ENCODE results near the gene EFTUD2.
A peak's percentile ranks its signal among the peaks of the same experiment; 100 is the strongest.
"Not testable (repeated sequence)": the region's sequence is repeated elsewhere in the genome, so short reads cannot be mapped to it uniquely, and the experiment has no call there.

The EFTUD2 gene

DNA sequence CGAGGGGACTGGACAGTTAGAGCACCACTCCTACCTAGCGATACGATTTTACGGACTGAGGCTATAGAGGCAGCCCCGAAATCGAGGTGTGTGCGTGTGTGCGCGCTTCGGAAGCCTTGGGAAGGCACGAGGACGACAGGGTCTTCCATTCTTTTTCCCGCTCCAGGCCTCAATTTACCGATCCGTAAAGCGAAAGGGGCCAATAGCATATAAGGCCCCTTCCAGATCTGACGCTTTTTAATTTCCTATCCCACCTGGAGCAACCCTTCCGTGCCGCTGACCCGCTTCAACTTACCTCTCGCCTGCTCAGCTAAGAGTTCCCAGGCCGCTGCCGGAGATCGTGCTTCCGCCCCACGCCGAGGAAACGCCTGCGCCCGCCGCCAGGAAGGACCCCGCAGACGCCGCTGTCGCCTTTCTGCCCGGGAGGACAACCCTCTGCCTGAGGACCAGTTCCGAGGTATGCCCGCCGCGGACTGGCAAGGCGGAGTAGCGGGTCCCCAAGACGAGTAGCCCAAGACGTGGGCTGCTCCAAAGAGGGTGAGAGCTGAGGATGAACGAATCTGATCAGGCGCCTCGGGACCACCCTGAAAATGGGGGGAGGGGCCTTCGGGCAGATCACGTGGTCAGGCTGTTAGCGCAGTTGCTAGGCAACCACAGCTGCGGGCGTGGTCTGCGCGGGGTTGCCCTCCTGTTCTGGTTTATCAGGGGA, at the start of gene EFTUD2:
EFTUD2 (minus strand) TSS at position 372 of the 709 bp plus-strand sequence. CDS start 4,924 bp downstream, outside the sequence.
- peaks cover 3% of the 10 kb centered on the region for H3K36me3 ChIP-seq (ENCODE audit: control insufficient read depth, insufficient read depth, low read length)
- no peaks in the 10 kb centered on the region for H3K27me3 ChIP-seq (ENCODE audit: control insufficient read depth, insufficient read depth, low read length)
- H3K9ac ChIP-seq (ENCODE audit: low read depth, low read length): peak within 1 kb of the TSS; percentile 84
- H3K4me1 ChIP-seq (ENCODE audit: control insufficient read depth, insufficient read depth, low read length): no peaks in the 10 kb centered on the region
- H3K9me3 ChIP-seq (ENCODE audit: control insufficient read depth, insufficient read depth, low read length): no peaks in the 10 kb centered on the region
- peak within 1 kb of the TSS; percentile 98 for H3K4me3 ChIP-seq (ENCODE audit: low read depth, low read length)

DNA sequence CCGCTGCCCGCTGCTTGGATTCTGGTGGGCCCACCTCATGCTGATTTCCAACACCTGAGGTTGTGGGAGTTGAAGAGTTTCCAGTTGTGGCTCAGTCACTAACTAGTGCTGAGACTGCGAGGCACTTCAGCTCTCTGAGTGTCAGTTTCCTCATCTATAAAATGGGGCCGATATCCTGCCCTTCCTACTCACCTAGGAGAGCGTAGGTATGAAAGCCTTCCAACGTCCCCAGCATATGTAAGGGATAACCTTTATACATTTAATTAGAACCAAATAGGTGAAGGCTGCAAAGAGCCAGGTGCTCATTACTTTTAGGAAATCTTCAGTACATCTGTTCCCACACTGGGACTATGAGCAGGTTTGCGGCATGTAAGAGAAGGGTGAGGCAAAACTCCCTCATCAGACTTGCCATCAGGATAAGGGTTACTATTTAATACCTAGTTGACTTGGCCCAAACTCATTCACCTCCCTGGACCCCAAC, 49.1 kb upstream of the EFTUD2 start:
- Histone ChIP-seq H3K9me3 (ENCODE audit: control insufficient read depth, insufficient read depth, low read length) (no peaks in the 10 kb centered on the region), H3K4me3 (ENCODE audit: low read depth, low read length) (peak overlapping the region; percentile 98), H3K36me3 (ENCODE audit: control insufficient read depth, insufficient read depth, low read length) (peaks cover 3% of the 10 kb centered on the region), H3K4me1 (ENCODE audit: control insufficient read depth, insufficient read depth, low read length) (peaks cover 4% of the 10 kb centered on the region), H3K9ac (ENCODE audit: low read depth, low read length) (no peak overlapping the region), H3K27me3 (ENCODE audit: control insufficient read depth, insufficient read depth, low read length) (no peaks in the 10 kb centered on the region)

DNA sequence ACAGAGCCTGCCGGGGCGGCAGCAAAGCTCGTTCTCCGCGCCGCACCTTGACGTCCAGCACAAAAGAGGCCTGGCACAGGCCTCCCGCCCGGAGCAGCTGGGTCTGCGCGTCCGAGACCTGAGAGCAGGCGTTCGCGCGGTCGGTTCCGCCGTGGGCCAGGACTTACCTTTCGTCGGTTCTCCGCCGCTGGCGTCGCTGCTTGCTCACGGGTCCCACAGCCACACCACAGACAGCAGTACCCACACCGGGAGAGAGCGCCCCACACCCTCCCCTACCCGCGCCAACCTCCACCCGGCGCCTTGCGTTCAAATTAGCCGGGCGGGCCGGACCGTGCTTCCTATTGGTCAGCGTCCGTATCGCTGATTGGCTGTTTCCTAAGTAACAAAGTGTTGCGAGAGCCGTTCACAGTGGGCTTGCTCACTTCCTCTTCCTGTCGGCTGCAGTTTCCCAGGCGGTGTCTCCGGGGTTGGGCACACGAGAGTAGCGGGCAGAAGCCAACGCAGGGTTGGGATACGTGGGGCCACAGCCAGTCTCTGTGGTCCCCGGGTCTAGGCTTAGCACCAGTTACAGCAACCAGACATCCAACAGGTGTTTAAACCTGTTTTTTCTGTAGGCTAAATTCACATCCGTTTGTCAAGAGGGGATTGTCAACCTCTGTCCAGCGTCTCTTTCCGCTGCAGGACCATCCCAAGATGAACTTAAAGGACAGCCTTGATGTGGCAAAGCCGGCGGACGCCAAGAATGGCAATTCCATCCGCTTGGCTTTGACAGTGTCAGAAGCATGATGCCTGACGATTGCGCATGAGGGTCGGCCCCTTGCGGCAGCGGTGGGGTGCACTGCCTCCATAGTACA, 48.4 kb upstream of the EFTUD2 start, which contains the start of gene KIF18B:
KIF18B (minus strand) TSS at position 313 of the 854 bp plus-strand sequence. CDS start 11,429 bp downstream, outside the sequence.
- peak within 1 kb of the TSS; percentile 73 for H3K9ac ChIP-seq (ENCODE audit: low read depth, low read length)
- H3K27me3 ChIP-seq (ENCODE audit: control insufficient read depth, insufficient read depth, low read length): no peaks in the 10 kb centered on the region
- peak within 1 kb of the TSS; percentile 98 for H3K4me3 ChIP-seq (ENCODE audit: low read depth, low read length)
- peaks cover 4% of the 10 kb centered on the region for H3K4me1 ChIP-seq (ENCODE audit: control insufficient read depth, insufficient read depth, low read length)
- no peaks in the 10 kb centered on the region for H3K9me3 ChIP-seq (ENCODE audit: control insufficient read depth, insufficient read depth, low read length)
- peaks cover 7% of the 10 kb centered on the region for H3K36me3 ChIP-seq (ENCODE audit: control insufficient read depth, insufficient read depth, low read length)

DNA sequence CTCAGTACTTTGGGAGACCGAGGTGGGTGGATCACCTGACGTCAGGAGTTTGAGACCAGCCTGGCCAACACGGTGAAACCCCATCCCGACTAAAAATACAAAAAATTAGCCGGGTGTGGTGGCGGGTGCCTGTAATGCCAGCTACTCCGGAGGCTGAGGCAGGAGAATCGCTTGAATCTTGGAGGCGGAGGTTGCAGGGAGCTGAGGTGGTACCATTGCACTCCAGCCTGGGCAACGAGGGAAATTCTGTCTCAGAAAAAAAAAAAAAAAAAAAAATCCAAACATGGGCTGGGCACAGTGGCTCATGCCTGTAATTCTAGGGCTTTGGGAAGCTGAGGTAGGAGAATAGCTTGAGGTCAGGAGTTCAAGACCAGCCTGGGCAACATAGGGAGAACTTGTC, 46.4 kb upstream of the EFTUD2 start:
- not testable (repeated sequence) for H3K36me3 ChIP-seq (ENCODE audit: control insufficient read depth, insufficient read depth, low read length); H3K27me3 ChIP-seq (ENCODE audit: control insufficient read depth, insufficient read depth, low read length); H3K4me3 ChIP-seq (ENCODE audit: low read depth, low read length); H3K9ac ChIP-seq (ENCODE audit: low read depth, low read length); H3K4me1 ChIP-seq (ENCODE audit: control insufficient read depth, insufficient read depth, low read length); H3K9me3 ChIP-seq (ENCODE audit: control insufficient read depth, insufficient read depth, low read length)

DNA sequence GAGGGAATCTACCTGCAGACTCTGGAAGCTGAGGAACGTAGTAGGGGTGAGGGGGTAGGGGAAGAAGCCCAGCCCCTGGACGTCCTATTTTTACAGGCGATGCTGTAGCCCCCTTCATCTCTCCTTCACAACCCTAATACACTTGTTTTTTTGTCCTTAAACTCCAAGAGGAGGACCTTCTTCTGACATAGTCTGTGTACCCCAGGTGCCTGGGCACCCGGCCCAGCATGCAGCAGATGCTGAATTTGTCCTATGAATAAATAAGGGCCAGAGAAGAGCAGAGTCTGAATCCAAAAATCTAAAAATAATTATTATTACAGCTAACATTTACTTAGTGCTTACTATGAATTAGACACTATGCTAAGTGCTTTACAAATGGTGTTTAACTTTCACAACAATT, 43.2 kb upstream of the EFTUD2 start:
- H3K36me3 ChIP-seq (ENCODE audit: control insufficient read depth, insufficient read depth, low read length): peaks cover 7% of the 10 kb centered on the region
- no peak overlapping the region for H3K4me3 ChIP-seq (ENCODE audit: low read depth, low read length)
- no peaks in the 10 kb centered on the region for H3K27me3 ChIP-seq (ENCODE audit: control insufficient read depth, insufficient read depth, low read length)
- H3K9ac ChIP-seq (ENCODE audit: low read depth, low read length): no peak overlapping the region
- H3K4me1 ChIP-seq (ENCODE audit: control insufficient read depth, insufficient read depth, low read length): peaks cover 4% of the 10 kb centered on the region
- no peaks in the 10 kb centered on the region for H3K9me3 ChIP-seq (ENCODE audit: control insufficient read depth, insufficient read depth, low read length)

DNA sequence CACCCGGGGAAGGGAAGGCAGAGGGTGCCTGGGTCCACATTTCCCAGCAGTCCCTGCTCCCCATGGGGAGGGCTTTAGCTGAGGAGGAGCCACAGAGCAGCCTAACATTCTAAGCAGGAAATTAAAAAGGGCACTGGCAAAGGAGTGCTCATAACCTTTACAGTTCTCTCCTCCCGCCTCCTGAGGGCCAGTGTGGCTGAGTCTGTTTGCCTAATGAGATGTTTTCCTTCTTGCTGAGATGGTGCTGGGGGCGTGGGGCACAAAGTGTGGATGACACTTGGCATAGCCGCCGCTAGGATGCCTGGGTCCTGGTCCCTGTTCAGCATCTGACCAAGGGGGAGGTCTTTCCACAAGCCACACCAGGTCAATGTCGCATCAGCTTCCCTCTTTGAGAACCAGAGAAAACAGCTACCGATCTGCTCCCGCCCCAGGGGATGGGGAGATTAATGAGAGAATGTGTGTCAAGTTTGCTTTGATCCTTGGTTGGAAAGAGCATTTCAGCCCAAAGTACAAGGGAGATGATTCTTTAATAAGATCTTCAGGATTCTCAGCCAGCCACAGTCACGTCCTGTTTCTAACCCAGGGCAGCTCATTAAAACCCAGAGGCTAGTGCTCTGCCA, 42.6 kb upstream of the EFTUD2 start:
- peaks cover 4% of the 10 kb centered on the region for H3K4me1 ChIP-seq (ENCODE audit: control insufficient read depth, insufficient read depth, low read length)
- no peaks in the 10 kb centered on the region for H3K9me3 ChIP-seq (ENCODE audit: control insufficient read depth, insufficient read depth, low read length)
- peaks cover 7% of the 10 kb centered on the region for H3K36me3 ChIP-seq (ENCODE audit: control insufficient read depth, insufficient read depth, low read length)
- no peak overlapping the region for H3K4me3 ChIP-seq (ENCODE audit: low read depth, low read length)
- no peak overlapping the region for H3K9ac ChIP-seq (ENCODE audit: low read depth, low read length)
- H3K27me3 ChIP-seq (ENCODE audit: control insufficient read depth, insufficient read depth, low read length): no peaks in the 10 kb centered on the region

DNA sequence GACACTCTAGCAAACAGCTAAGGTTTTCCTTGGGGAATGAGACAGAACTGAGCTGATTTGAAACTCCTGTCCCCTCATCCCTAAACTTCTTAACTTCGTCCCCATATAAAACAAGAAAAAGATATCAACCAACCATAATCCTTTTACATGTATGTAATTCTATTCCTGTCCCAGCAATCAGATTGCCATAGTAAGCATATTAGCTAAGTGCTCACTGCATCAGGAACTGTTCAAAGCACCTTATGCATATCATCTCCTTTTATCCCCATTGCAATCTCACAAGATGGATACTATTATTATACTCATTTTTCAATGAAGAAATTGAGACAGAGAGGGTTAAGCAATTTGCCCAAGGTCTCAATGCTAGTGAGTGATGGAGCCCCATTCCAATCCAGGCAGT, 41.5 kb upstream of the EFTUD2 start:
- Histone ChIP-seq H3K27me3 (ENCODE audit: control insufficient read depth, insufficient read depth, low read length) (no peaks in the 10 kb centered on the region), H3K4me3 (ENCODE audit: low read depth, low read length) (no peak overlapping the region)

DNA sequence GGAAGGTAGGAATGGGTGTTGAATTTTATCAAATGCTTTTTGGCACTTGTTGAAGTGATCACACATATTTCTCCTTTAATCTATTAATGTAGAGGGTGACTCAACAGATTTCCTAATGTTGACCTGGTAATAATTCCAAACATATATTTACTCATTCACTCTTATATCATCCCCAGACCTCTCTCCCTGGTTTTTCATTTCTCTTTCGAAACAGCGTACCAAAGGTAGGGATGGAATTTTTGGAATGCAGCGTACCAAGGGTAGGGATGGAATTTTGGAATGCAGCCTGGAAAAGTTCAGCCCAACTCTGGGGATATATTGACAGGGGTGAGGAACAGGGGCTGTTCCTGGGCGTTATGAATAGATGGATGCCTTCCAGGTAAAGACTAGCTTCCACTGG, 41.1 kb upstream of the EFTUD2 start:
- Histone ChIP-seq H3K4me3 (ENCODE audit: low read depth, low read length) (no peak overlapping the region), H3K27me3 (ENCODE audit: control insufficient read depth, insufficient read depth, low read length) (no peaks in the 10 kb centered on the region), H3K36me3 (ENCODE audit: control insufficient read depth, insufficient read depth, low read length) (peaks cover 17% of the 10 kb centered on the region), H3K9me3 (ENCODE audit: control insufficient read depth, insufficient read depth, low read length) (no peaks in the 10 kb centered on the region), H3K9ac (ENCODE audit: low read depth, low read length) (no peak overlapping the region), H3K4me1 (ENCODE audit: control insufficient read depth, insufficient read depth, low read length) (no peaks in the 10 kb centered on the region)

More for the DNA sequence above, 41.5 kb upstream of the EFTUD2 start:
- no peaks in the 10 kb centered on the region for H3K4me1 ChIP-seq (ENCODE audit: control insufficient read depth, insufficient read depth, low read length)
- H3K36me3 ChIP-seq (ENCODE audit: control insufficient read depth, insufficient read depth, low read length): peaks cover 13% of the 10 kb centered on the region
- H3K9me3 ChIP-seq (ENCODE audit: control insufficient read depth, insufficient read depth, low read length): no peaks in the 10 kb centered on the region
- no peak overlapping the region for H3K9ac ChIP-seq (ENCODE audit: low read depth, low read length)

DNA sequence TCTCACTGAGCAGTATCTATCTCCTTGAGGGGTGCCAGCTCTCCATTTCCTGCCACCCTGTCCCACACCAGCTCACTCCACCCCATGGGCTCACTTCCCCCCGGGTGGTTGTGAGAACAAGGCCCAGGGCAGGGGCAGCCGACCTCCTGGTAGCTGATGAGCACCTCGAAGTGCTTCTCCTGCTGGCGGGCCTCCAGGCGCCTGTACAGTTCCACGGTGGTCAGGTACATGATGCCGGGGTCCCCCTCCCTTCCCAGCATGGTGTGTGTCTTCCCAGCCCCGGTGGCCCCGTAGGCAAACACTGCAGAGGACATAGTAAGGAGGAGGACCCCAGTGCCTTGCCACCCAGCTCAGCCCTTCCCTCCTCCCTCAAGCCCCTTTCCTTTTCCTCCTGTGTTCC, 35.9 kb upstream of the EFTUD2 start:
- peaks cover 55% of the 10 kb centered on the region for H3K36me3 ChIP-seq (ENCODE audit: control insufficient read depth, insufficient read depth, low read length)

DNA sequence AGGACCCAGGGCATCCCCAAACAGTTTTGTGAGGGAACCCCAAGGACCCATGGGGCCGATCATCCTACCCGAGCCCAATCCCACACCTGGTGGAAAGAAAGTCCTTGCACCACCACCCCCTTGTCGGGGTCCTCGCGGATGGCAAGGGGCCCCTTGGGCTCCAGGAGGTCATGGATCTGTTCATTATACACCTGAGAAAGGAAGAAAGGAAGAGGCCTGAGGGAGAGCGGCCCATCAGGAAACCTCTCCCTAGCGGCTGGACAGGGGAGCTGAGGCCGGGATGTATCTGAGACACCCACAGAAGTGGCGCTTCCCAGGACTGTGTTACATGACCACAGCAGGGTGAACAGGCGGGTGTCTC, 35.5 kb upstream of the EFTUD2 start:
- Histone ChIP-seq H3K36me3 (ENCODE audit: control insufficient read depth, insufficient read depth, low read length) (peaks cover 55% of the 10 kb centered on the region), H3K27me3 (ENCODE audit: control insufficient read depth, insufficient read depth, low read length) (no peaks in the 10 kb centered on the region), H3K4me3 (ENCODE audit: low read depth, low read length) (no peak overlapping the region), H3K9me3 (ENCODE audit: control insufficient read depth, insufficient read depth, low read length) (no peaks in the 10 kb centered on the region), H3K4me1 (ENCODE audit: control insufficient read depth, insufficient read depth, low read length) (no peaks in the 10 kb centered on the region), H3K9ac (ENCODE audit: low read depth, low read length) (no peak overlapping the region)

More for the DNA sequence above, 35.9 kb upstream of the EFTUD2 start:
- Histone ChIP-seq H3K4me3 (ENCODE audit: low read depth, low read length) (no peak overlapping the region), H3K9ac (ENCODE audit: low read depth, low read length) (no peak overlapping the region), H3K27me3 (ENCODE audit: control insufficient read depth, insufficient read depth, low read length) (no peaks in the 10 kb centered on the region), H3K4me1 (ENCODE audit: control insufficient read depth, insufficient read depth, low read length) (no peaks in the 10 kb centered on the region), H3K9me3 (ENCODE audit: control insufficient read depth, insufficient read depth, low read length) (no peaks in the 10 kb centered on the region)

DNA sequence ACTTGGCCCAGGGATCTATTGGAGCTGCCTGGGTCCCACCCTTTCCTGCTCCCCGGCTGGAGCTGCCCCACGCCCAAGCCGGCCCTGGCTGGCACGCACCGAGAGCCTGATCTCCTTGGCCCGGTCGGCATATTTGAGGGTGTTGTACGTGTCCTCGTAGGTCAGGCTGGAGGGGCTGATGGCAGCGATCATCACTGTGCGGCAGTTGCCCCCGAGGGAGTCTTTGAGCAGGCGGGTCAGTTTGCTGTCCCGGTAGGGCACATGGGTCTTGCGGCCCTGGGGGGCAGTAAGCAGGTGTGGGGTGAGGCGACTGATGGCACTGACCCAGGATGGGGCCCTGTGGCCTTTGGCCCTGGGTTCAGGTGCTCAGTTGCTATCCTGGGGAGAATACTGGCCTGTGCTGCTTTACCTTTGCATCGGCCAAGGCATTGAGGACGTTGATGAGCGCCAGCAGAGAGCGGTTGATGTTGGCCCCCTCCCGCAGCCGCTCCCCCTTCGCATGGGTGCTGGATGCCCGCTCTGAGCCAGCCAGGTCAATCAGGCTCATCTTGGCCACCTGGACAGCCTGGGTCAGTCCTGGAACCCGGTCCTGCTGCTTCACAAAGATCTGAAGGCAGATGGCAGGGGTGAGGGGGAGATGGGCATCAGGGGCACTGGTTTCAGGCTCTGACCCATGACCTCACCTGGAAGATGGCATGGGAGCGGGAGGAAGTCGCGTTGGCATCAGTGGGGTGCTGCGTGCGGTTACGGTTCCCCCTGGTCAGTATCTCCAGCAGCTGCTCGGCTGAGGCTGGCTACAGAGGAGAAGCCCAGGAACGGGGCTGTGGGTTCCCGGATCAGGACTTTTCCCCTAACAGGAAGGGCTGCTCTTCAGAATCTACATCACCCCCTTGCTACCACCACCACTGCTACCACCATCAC, 34.8 kb upstream of the EFTUD2 start:
- H3K9ac ChIP-seq (ENCODE audit: low read depth, low read length): no peak overlapping the region
- peaks cover 62% of the 10 kb centered on the region for H3K36me3 ChIP-seq (ENCODE audit: control insufficient read depth, insufficient read depth, low read length)
- no peaks in the 10 kb centered on the region for H3K9me3 ChIP-seq (ENCODE audit: control insufficient read depth, insufficient read depth, low read length)
- H3K4me1 ChIP-seq (ENCODE audit: control insufficient read depth, insufficient read depth, low read length): no peaks in the 10 kb centered on the region
- H3K27me3 ChIP-seq (ENCODE audit: control insufficient read depth, insufficient read depth, low read length): no peaks in the 10 kb centered on the region
- no peak overlapping the region for H3K4me3 ChIP-seq (ENCODE audit: low read depth, low read length)
